ENCODE data around the gene TNIK. TPM values are rescaled to one million over a fixed set of nuclear protein-coding genes. Genes with fewer than 3 reads are reported as not detected.

TNIK gene
- total RNA-seq, 1 donor from 2014 or later, result 2.5 TPM

GRCh38 chr3:171378586-171378985 is 81.6 kb downstream of the TNIK start:
- POLR2A ChIA-PET, result no interaction called here
- Mint-ChIP-seq H3K4me3 (no peak overlapping the region), H3K27me3 (no peaks in the 10 kb centered on the region), H3K27ac (no peak overlapping the region), H3K36me3 (ENCODE audit: low read depth) (no peaks in the 10 kb centered on the region), H3K9me3 (no peaks in the 10 kb centered on the region), H3K4me1 (no peaks in the 10 kb centered on the region)
- DNase-seq (no peak), ATAC-seq (ENCODE audit: low read depth) (no peak)
- no peak for TF ChIP-seq CTCF (IDR thresholded peaks at IDR 0.05)
- intact Hi-C loops (cut with micrococcal nuclease), result no loop called here
- CTCF ChIA-PET, result no interaction called here

- no peaks in the 10 kb centered on the region for H3K27me3 Mint-ChIP-seq
- intact Hi-C loops (cut with micrococcal nuclease), result no loop called here
- ATAC-seq (ENCODE audit: low read depth), result no peak
- DNase-seq, result no peak
- H3K27ac Mint-ChIP-seq, result no peak overlapping the region
- TF ChIP-seq CTCF (IDR thresholded peaks at IDR 0.05), result no peak
- POLR2A ChIA-PET, result no interaction called here
- CTCF ChIA-PET, result no interaction called here
- H3K4me3 Mint-ChIP-seq, result no peak overlapping the region
- H3K36me3 Mint-ChIP-seq (ENCODE audit: low read depth), result no peaks in the 10 kb centered on the region
- no peaks in the 10 kb centered on the region for H3K9me3 Mint-ChIP-seq
- no peaks in the 10 kb centered on the region for H3K4me1 Mint-ChIP-seq
Observed at GRCh38 chr3:171377859-171378258, 82.3 kb downstream of the TNIK start.

GRCh38 chr3:171376596-171376947 is 83.6 kb downstream of the TNIK start:
- DNase-seq (no peak), ATAC-seq (ENCODE audit: low read depth) (no peak)
- ChIA-PET POLR2A (no interaction called here), CTCF (no interaction called here)
- no peaks in the 10 kb centered on the region for H3K36me3 Mint-ChIP-seq (ENCODE audit: low read depth)
- no peaks in the 10 kb centered on the region for H3K9me3 Mint-ChIP-seq
- no peak for TF ChIP-seq CTCF (IDR thresholded peaks at IDR 0.05)
- H3K4me1 Mint-ChIP-seq, result no peaks in the 10 kb centered on the region
- H3K27ac Mint-ChIP-seq, result no peak overlapping the region
- intact Hi-C loops (cut with micrococcal nuclease), result no loop called here
- no peak overlapping the region for H3K4me3 Mint-ChIP-seq
- H3K27me3 Mint-ChIP-seq, result no peaks in the 10 kb centered on the region

- Mint-ChIP-seq H3K4me1 (no peaks in the 10 kb centered on the region), H3K4me3 (no peak overlapping the region), H3K36me3 (ENCODE audit: low read depth) (no peaks in the 10 kb centered on the region), H3K27ac (no peak overlapping the region), H3K27me3 (no peaks in the 10 kb centered on the region), H3K9me3 (no peaks in the 10 kb centered on the region)
- CTCF ChIA-PET, result no interaction called here
- no peak for DNase-seq
- POLR2A ChIA-PET, result no interaction called here
- TF ChIP-seq CTCF (IDR thresholded peaks at IDR 0.05), result no peak
- intact Hi-C loops (cut with micrococcal nuclease), result no loop called here
- no peak for ATAC-seq (ENCODE audit: low read depth)
Observed at GRCh38 chr3:171375666-171376595, 84.3 kb downstream of the TNIK start.

- no peak for DNase-seq
- Mint-ChIP-seq H3K9me3 (no peaks in the 10 kb centered on the region), H3K27ac (no peak overlapping the region), H3K27me3 (no peaks in the 10 kb centered on the region), H3K4me1 (no peaks in the 10 kb centered on the region), H3K4me3 (no peak overlapping the region), H3K36me3 (ENCODE audit: low read depth) (no peaks in the 10 kb centered on the region)
- ChIA-PET POLR2A (no interaction called here), CTCF (no interaction called here)
- no peak for TF ChIP-seq CTCF (IDR thresholded peaks at IDR 0.05)
- ATAC-seq (ENCODE audit: low read depth), result no peak
- intact Hi-C loops (cut with micrococcal nuclease), result no loop called here
Observed at GRCh38 chr3:171374661-171375285, 85.4 kb downstream of the TNIK start.
